Measurements from ENCODE around the gene DIS3L2. TPM values are rescaled to one million over a fixed set of nuclear protein-coding genes. Genes with fewer than 3 reads are reported as not detected.
"Not testable (repeated sequence)": the region's sequence is repeated elsewhere in the genome, so short reads cannot be mapped to it uniquely, and the experiment has no call there.

The DIS3L2 gene
- total RNA-seq, 3 donors from 2014 or later (not counting 1 experiment from before 2014, with no cell fraction given): 56.4 to 63.6 (median 59.4) TPM

DNA sequence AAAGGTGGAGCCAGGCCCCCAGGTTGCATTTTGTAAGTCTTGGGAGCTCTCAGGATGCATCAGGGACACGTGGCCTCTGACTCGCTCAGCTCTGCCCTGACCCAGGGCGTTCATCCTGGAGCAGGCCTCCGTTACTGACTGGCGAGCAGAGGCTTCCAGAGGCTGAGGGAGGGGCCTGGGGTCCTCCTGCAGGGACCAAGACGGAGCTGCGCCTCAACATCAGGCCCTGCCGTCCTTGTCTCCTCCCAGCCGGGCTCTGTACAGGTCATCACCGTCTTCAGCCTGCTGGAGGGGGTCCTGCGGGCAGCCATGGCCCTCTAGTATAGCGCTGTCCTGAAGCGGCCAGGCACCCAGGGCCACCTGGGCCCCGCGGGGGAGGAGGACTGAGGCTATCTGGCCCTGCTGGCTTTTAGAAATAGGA is 406.8 kb downstream of the DIS3L2 start:
- H3K27me3 ChIP-seq (ENCODE audit: control insufficient read depth, insufficient read depth, low read length): no peaks in the 10 kb centered on the region
- H3K4me3 ChIP-seq (ENCODE audit: low read length): no peak overlapping the region
- ATAC-seq: no peak
- Mint-ChIP-seq H3K4me3 (no peak overlapping the region), H3K9me3 (no peaks in the 10 kb centered on the region), H3K27me3 (ENCODE audit: low read depth in 2 of 2) (no peaks in the 10 kb centered on the region), H3K36me3 (no peaks in the 10 kb centered on the region), H3K27ac (no peak overlapping the region), H3K4me1 (peaks cover 5 to 21% of the 10 kb centered on the region in 2 donors)
- no peak for DNase-seq
- TF ChIP-seq, protein P1, sequence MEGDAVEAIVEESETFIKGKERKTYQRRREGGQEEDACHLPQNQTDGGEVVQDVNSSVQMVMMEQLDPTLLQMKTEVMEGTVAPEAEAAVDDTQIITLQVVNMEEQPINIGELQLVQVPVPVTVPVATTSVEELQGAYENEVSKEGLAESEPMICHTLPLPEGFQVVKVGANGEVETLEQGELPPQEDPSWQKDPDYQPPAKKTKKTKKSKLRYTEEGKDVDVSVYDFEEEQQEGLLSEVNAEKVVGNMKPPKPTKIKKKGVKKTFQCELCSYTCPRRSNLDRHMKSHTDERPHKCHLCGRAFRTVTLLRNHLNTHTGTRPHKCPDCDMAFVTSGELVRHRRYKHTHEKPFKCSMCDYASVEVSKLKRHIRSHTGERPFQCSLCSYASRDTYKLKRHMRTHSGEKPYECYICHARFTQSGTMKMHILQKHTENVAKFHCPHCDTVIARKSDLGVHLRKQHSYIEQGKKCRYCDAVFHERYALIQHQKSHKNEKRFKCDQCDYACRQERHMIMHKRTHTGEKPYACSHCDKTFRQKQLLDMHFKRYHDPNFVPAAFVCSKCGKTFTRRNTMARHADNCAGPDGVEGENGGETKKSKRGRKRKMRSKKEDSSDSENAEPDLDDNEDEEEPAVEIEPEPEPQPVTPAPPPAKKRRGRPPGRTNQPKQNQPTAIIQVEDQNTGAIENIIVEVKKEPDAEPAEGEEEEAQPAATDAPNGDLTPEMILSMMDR (IDR thresholded peaks at IDR 0.05): no peak
- no peak overlapping the region for H3K27ac ChIP-seq (ENCODE audit: low read length)
- 89% methylated on average over 15 of the region's 15 CpGs for WGBS (ENCODE audit: insufficient coverage)
- no peaks in the 10 kb centered on the region for H3K9me3 ChIP-seq (ENCODE audit: control insufficient read depth, insufficient read depth, low read length)
- intact Hi-C loops (cut with micrococcal nuclease): no loop called here
- H3K36me3 ChIP-seq (ENCODE audit: control insufficient read depth, insufficient read depth, low read length): no peaks in the 10 kb centered on the region
- peaks cover 20% of the 10 kb centered on the region for H3K4me1 ChIP-seq (ENCODE audit: control insufficient read depth, insufficient read depth, low read length)

DNA sequence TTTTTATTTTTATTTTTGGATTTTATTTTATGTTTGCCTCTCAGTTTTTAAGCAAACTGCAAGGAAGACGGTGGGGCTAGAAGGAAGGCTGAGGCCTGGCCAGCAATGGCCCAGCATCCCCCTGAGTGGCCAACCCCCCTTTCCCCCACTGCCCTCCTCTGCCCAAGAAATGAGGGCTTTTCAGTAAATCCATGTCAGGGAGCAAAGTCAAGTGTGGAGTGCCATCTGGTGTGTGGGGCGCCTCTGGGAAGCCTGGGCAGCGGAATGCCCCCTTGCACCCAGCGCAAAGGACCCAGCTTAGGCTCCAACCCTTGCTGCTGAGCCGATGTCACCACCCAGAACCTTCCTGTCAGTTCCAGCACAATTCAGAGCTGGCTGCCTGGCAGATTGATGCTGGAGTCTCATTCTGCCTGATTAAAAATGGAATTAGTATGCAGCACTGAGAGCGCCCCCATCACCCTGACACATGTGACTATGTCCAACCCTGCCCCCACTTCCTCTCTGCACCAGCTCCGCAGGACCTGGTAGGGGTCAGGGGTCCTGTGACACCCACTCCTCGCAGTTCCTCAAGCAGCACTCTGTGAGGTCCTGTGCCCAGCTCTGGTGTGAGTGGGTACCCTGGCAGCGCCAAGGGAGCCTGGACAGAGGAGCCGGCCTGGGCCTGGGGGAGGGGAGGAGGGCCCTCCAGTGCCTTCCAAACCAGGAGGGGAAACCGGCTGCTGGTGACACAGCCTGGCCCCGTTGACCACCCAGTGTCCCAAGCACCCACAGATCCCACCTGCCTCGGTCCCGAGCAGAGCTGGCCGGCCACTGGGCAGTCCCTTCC is 407.8 kb downstream of the DIS3L2 start:
- 73% methylated on average over 15 of the region's 15 CpGs for WGBS (ENCODE audit: insufficient coverage)
- DNase-seq (no peak), ATAC-seq (no peak)
- H3K27ac ChIP-seq (ENCODE audit: low read length): no peak overlapping the region
- H3K36me3 ChIP-seq (ENCODE audit: control insufficient read depth, insufficient read depth, low read length): no peaks in the 10 kb centered on the region
- H3K36me3 Mint-ChIP-seq: no peaks in the 10 kb centered on the region
- H3K27me3 ChIP-seq (ENCODE audit: control insufficient read depth, insufficient read depth, low read length): no peaks in the 10 kb centered on the region
- H3K9me3 ChIP-seq (ENCODE audit: control insufficient read depth, insufficient read depth, low read length): no peaks in the 10 kb centered on the region
- H3K4me1 ChIP-seq (ENCODE audit: control insufficient read depth, insufficient read depth, low read length): peaks cover 10% of the 10 kb centered on the region
- no peak overlapping the region for H3K4me3 Mint-ChIP-seq
- intact Hi-C loops (cut with micrococcal nuclease): no loop called here
- no peaks in the 10 kb centered on the region for H3K27me3 Mint-ChIP-seq (ENCODE audit: low read depth in 2 of 2)
- peaks cover 0 to 11% of the 10 kb centered on the region in 2 donors for H3K4me1 Mint-ChIP-seq
- H3K9me3 Mint-ChIP-seq: no peaks in the 10 kb centered on the region
- no peak overlapping the region for H3K27ac Mint-ChIP-seq
- TF ChIP-seq, protein P1 (IDR thresholded peaks at IDR 0.05): no peak
- no peak overlapping the region for H3K4me3 ChIP-seq (ENCODE audit: low read length)

DNA sequence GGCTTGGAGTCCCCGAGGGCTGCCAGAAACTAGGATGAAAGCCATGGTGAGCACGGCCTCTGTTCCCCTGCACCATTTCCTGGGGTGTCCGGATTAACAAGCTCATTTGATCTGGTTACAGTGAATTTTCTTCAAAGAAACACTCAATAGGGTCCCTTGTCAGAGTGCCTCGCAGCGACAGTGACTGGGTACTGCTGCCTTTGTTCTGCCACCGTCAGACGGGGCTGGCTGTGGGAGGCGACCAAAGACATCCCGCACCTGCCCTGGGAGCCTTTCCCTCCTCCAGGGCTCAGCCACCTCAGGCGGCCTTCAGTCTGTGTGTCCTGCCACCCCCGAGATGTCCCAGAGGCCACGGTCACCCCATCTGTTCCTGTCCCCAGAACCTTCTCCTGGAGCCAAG is 408.5 kb downstream of the DIS3L2 start:
- H3K36me3 ChIP-seq (ENCODE audit: control insufficient read depth, insufficient read depth, low read length); intact Hi-C loops (cut with micrococcal nuclease); H3K4me1 ChIP-seq (ENCODE audit: control insufficient read depth, insufficient read depth, low read length); H3K27ac ChIP-seq (ENCODE audit: low read length); H3K4me3 ChIP-seq (ENCODE audit: low read length); H3K36me3 Mint-ChIP-seq; ATAC-seq; H3K27me3 ChIP-seq (ENCODE audit: control insufficient read depth, insufficient read depth, low read length); DNase-seq; H3K9me3 ChIP-seq (ENCODE audit: control insufficient read depth, insufficient read depth, low read length); H3K27ac Mint-ChIP-seq; H3K4me3 Mint-ChIP-seq; H3K4me1 Mint-ChIP-seq; H3K27me3 Mint-ChIP-seq (ENCODE audit: low read depth in 2 of 2); H3K9me3 Mint-ChIP-seq: not testable (repeated sequence)
- WGBS (ENCODE audit: insufficient coverage): 31% methylated on average over 5 of the region's 12 CpGs

DNA sequence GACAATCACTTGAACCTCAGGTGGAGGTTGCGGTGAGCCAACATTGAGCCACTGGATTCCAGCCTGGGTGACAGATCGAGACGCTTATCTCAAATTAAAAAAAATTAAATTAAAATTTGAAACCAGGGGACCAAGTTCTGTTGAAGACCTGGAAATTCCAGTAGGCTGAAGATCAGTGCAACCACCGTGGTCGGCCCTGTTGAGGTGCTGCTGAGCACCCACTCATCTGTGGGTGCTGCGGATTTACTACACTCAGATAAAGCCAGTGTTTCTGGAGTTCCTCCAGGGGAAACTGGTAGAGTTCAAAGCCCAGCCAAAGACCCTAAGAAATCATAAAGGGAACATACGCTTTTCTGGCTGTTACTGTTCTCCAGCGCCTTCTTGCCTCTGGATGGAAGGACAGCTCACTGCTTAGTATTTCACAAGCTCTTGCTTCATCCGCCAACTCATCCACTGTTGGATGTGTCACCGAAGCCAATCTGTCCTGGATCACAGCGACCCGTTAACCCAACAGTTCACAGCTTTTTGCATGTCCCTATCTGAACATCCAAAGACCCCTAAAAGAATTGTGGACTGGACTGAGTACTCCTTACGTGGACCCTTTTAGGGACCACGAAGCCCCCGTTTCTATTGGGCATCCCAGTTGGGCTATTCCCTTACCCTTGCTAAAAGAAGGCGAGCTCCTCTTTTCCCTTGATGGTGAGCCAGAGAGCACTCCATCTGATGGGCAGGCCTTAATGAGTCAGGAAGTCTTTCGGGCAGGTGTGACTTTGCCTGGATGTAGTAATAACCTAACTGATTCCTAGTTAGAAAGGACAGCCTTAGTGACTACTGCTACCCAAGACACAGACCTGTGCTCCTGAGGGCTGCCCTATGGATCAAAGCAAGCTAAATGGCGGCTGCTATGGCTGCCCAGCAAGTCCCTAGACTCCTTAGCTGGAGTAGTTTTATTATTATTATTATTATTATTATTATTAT is 411.0 kb downstream of the DIS3L2 start:
- intact Hi-C loops (cut with micrococcal nuclease): no loop called here
- H3K9me3 Mint-ChIP-seq: no peaks in the 10 kb centered on the region
- no peak for ATAC-seq

More for the DNA sequence above, 411.0 kb downstream of the DIS3L2 start:
- Mint-ChIP-seq H3K4me1 (no peaks in the 10 kb centered on the region), H3K27ac (no peak overlapping the region), H3K4me3 (no peak overlapping the region), H3K27me3 (ENCODE audit: low read depth in 2 of 2) (no peaks in the 10 kb centered on the region), H3K36me3 (no peaks in the 10 kb centered on the region)
- Histone ChIP-seq H3K9me3 (ENCODE audit: control insufficient read depth, insufficient read depth, low read length) (no peaks in the 10 kb centered on the region), H3K36me3 (ENCODE audit: control insufficient read depth, insufficient read depth, low read length) (no peaks in the 10 kb centered on the region), H3K27me3 (ENCODE audit: control insufficient read depth, insufficient read depth, low read length) (no peaks in the 10 kb centered on the region), H3K4me1 (ENCODE audit: control insufficient read depth, insufficient read depth, low read length) (no peaks in the 10 kb centered on the region), H3K27ac (ENCODE audit: low read length) (no peak overlapping the region), H3K4me3 (ENCODE audit: low read length) (no peak overlapping the region)
- TF ChIP-seq, protein P1 (IDR thresholded peaks at IDR 0.05): no peak
- WGBS (ENCODE audit: insufficient coverage): 94% methylated on average over 17 of the region's 18 CpGs
- no peak for DNase-seq
